ENCODE results near the gene SFXN4.

SFXN4 gene

GRCh38 chr10:119176166-119176565 lies 10.7 kb upstream of the SFXN4 start:
- no peak for TF ChIP-seq TCF12 (IDR thresholded peaks at IDR 0.05; ENCODE audit: low read depth)
- no peak for TF ChIP-seq NFIC (IDR thresholded peaks at IDR 0.05)
- no peak for TF ChIP-seq EP300 (IDR thresholded peaks at IDR 0.05; ENCODE audit: borderline replicate concordance)
- no peak for TF ChIP-seq RAD21 (IDR thresholded peaks at IDR 0.05; ENCODE audit: low read depth)
- TF ChIP-seq, protein P1, sequence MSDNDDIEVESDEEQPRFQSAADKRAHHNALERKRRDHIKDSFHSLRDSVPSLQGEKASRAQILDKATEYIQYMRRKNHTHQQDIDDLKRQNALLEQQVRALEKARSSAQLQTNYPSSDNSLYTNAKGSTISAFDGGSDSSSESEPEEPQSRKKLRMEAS (IDR thresholded peaks at IDR 0.05): no peak
- TF ChIP-seq ZBTB7A (IDR thresholded peaks at IDR 0.05; ENCODE audit: low read depth): no peak
- TF ChIP-seq, protein P2, sequence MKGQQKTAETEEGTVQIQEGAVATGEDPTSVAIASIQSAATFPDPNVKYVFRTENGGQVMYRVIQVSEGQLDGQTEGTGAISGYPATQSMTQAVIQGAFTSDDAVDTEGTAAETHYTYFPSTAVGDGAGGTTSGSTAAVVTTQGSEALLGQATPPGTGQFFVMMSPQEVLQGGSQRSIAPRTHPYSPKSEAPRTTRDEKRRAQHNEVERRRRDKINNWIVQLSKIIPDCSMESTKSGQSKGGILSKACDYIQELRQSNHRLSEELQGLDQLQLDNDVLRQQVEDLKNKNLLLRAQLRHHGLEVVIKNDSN (IDR thresholded peaks at IDR 0.05): no peak
- TF ChIP-seq YY1 (IDR thresholded peaks at IDR 0.05; ENCODE audit: low read depth): no peak
- no peak for TF ChIP-seq TAF1 (IDR thresholded peaks at IDR 0.05; ENCODE audit: low read depth)
- no peak for TF ChIP-seq FOXM1 (IDR thresholded peaks at IDR 0.05; ENCODE audit: borderline replicate concordance, low read depth)
- no peak for TF ChIP-seq TEAD4 (IDR thresholded peaks at IDR 0.05)
- no peak for TF ChIP-seq CREB1 (IDR thresholded peaks at IDR 0.05; ENCODE audit: low read depth)
- TF ChIP-seq, protein P3, sequence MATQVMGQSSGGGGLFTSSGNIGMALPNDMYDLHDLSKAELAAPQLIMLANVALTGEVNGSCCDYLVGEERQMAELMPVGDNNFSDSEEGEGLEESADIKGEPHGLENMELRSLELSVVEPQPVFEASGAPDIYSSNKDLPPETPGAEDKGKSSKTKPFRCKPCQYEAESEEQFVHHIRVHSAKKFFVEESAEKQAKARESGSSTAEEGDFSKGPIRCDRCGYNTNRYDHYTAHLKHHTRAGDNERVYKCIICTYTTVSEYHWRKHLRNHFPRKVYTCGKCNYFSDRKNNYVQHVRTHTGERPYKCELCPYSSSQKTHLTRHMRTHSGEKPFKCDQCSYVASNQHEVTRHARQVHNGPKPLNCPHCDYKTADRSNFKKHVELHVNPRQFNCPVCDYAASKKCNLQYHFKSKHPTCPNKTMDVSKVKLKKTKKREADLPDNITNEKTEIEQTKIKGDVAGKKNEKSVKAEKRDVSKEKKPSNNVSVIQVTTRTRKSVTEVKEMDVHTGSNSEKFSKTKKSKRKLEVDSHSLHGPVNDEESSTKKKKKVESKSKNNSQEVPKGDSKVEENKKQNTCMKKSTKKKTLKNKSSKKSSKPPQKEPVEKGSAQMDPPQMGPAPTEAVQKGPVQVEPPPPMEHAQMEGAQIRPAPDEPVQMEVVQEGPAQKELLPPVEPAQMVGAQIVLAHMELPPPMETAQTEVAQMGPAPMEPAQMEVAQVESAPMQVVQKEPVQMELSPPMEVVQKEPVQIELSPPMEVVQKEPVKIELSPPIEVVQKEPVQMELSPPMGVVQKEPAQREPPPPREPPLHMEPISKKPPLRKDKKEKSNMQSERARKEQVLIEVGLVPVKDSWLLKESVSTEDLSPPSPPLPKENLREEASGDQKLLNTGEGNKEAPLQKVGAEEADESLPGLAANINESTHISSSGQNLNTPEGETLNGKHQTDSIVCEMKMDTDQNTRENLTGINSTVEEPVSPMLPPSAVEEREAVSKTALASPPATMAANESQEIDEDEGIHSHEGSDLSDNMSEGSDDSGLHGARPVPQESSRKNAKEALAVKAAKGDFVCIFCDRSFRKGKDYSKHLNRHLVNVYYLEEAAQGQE (IDR thresholded peaks at IDR 0.05; ENCODE audit: low read depth): no peak
- TF ChIP-seq CEBPB (IDR thresholded peaks at IDR 0.05): no peak
- no peak for TF ChIP-seq EGR1 (IDR thresholded peaks at IDR 0.05)

- TF ChIP-seq TCF12 (IDR thresholded peaks at IDR 0.05; ENCODE audit: low read depth) (no peak), EGR1 (IDR thresholded peaks at IDR 0.05) (no peak), TAF1 (IDR thresholded peaks at IDR 0.05; ENCODE audit: low read depth) (no peak), TEAD4 (IDR thresholded peaks at IDR 0.05) (no peak), CEBPB (IDR thresholded peaks at IDR 0.05) (no peak), FOXM1 (IDR thresholded peaks at IDR 0.05; ENCODE audit: borderline replicate concordance, low read depth) (no peak), EP300 (IDR thresholded peaks at IDR 0.05; ENCODE audit: borderline replicate concordance) (no peak), NFIC (IDR thresholded peaks at IDR 0.05) (no peak), YY1 (IDR thresholded peaks at IDR 0.05; ENCODE audit: low read depth) (no peak), ZBTB7A (IDR thresholded peaks at IDR 0.05; ENCODE audit: low read depth) (no peak), RAD21 (IDR thresholded peaks at IDR 0.05; ENCODE audit: low read depth) (no peak), CREB1 (IDR thresholded peaks at IDR 0.05; ENCODE audit: low read depth) (no peak)
- TF ChIP-seq, protein P1 (IDR thresholded peaks at IDR 0.05): no peak
- TF ChIP-seq, protein P3 (IDR thresholded peaks at IDR 0.05; ENCODE audit: low read depth): no peak
- TF ChIP-seq, protein P2 (IDR thresholded peaks at IDR 0.05): no peak
These were observed 8.6 kb upstream of the SFXN4 start for GRCh38 chr10:119174109-119174508.

GRCh38 chr10:119167041-119167440 lies 1.5 kb upstream of the SFXN4 start:
- TF ChIP-seq YY1 (IDR thresholded peaks at IDR 0.05; ENCODE audit: low read depth) (no peak), CREB1 (IDR thresholded peaks at IDR 0.05; ENCODE audit: low read depth) (no peak), FOXM1 (IDR thresholded peaks at IDR 0.05; ENCODE audit: borderline replicate concordance, low read depth) (no peak), EGR1 (IDR thresholded peaks at IDR 0.05) (no peak), NFIC (IDR thresholded peaks at IDR 0.05) (no peak), TCF12 (IDR thresholded peaks at IDR 0.05; ENCODE audit: low read depth) (no peak), TAF1 (IDR thresholded peaks at IDR 0.05; ENCODE audit: low read depth) (no peak), TEAD4 (IDR thresholded peaks at IDR 0.05) (no peak), ZBTB7A (IDR thresholded peaks at IDR 0.05; ENCODE audit: low read depth) (no peak), RAD21 (IDR thresholded peaks at IDR 0.05; ENCODE audit: low read depth) (no peak), CEBPB (IDR thresholded peaks at IDR 0.05) (no peak), EP300 (IDR thresholded peaks at IDR 0.05; ENCODE audit: borderline replicate concordance) (no peak)
- TF ChIP-seq, protein P3 (IDR thresholded peaks at IDR 0.05; ENCODE audit: low read depth): no peak
- TF ChIP-seq, protein P2 (IDR thresholded peaks at IDR 0.05): no peak
- TF ChIP-seq, protein P1 (IDR thresholded peaks at IDR 0.05): no peak
